Esophagus squamous epithelium (tissue), 5 donors: ENCODE data around the gene AGAP2. TPM values are rescaled to one million over a fixed set of nuclear protein-coding genes. Genes with fewer than 3 reads are reported as not detected.

Experiments
- DNase-seq: peaks from one replicate; lab custom pipeline; 2025; lab: John Stamatoyannopoulos, UW
- H3K27ac ChIP-seq, 4 donors: fragments of 200-600 bp; sonication (generic); one replicate each; pipeline ENCODE4 v1.5.1; 2016 to 2019; ENCODE audit warnings: mild to moderate bottlenecking in 1 of 4
- H3K27me3 ChIP-seq, 4 donors: fragments of 200-600 bp; sonication (generic); 1 replicate in 3 of 4; 2 replicates in 1 of 4; pipeline versions ENCODE4 v1.5.1 to v1.6.0; 2017 to 2021; ENCODE audit warnings: antibody characterized with exemption in 1 of 4
- H3K36me3 ChIP-seq, 3 donors: fragments of 200-600 bp; sonication (generic); one replicate each; pipeline ENCODE4 v1.5.1; 2016 to 2019
- H3K4me1 ChIP-seq, 3 donors: fragments of 200-600 bp; sonication (generic); one replicate each; pipeline ENCODE4 v1.5.1; 2017 to 2019
- H3K4me3 ChIP-seq, 4 donors: fragments of 200-600 bp; sonication (generic); 1 replicate in 3 of 4; 2 replicates in 1 of 4; pipeline ENCODE4 v1.5.1; 2016 to 2019; ENCODE audit warnings: mild to moderate bottlenecking in 2 of 4, moderate library complexity in 1 of 4
- H3K9me3 ChIP-seq, 3 donors: fragments of 200-600 bp; sonication (generic); one replicate each; pipeline ENCODE4 v1.5.1; 2016 to 2019
- POLR2A ChIP-seq, 4 donors: fragments of 450-650 bp; IDR thresholded peaks; one replicate each; pipeline ENCODE4 v1.6.1; 2017; ENCODE audit warnings: antibody characterized with exemption in 4 of 4, mild to moderate bottlenecking in 4 of 4, moderate library complexity in 3 of 4
- WGBS, 2 donors: methylation state at CpG; one replicate each; pipeline ENCODE4 v1.1.5; 2018; 5-methylcytosine and 5-hydroxymethylcytosine counted together
- intact Hi-C: fragments of 100-400 bp; cut with DNase I; formaldehyde crosslinking; loops from one replicate; pipeline ENCODE4 v1.15.0; 2022
- total RNA-seq, 4 donors: library from RNA; depleted of rRNA; stranded (reverse); fragments of >200 nt; gene quantifications; one replicate each; pipeline ENCODE4 v1.1.0, GENCODE V29; 2016
- TF ChIP-seq, protein P1 (sequence below), 6 experiments: fragments of 450-650 bp in 4 of 6; fragments of 200-600 bp in 2 of 6; sonication (generic) in 2 of 6; IDR thresholded peaks; one replicate each; pipeline ENCODE4 v1.5.1; 2016 to 2019; ENCODE audit warnings: antibody characterized with exemption in 6 of 6, mild to moderate bottlenecking in 4 of 6, moderate library complexity in 4 of 6
- donor health status: DM: yes; HTN: yes; CAD: no.

The AGAP2 gene
- 1 to 10 TPM in 3 of 4 donors, under 1 TPM in 1; 0.88 to 2.3 (median 1.3) TPM for total RNA-seq

DNA sequence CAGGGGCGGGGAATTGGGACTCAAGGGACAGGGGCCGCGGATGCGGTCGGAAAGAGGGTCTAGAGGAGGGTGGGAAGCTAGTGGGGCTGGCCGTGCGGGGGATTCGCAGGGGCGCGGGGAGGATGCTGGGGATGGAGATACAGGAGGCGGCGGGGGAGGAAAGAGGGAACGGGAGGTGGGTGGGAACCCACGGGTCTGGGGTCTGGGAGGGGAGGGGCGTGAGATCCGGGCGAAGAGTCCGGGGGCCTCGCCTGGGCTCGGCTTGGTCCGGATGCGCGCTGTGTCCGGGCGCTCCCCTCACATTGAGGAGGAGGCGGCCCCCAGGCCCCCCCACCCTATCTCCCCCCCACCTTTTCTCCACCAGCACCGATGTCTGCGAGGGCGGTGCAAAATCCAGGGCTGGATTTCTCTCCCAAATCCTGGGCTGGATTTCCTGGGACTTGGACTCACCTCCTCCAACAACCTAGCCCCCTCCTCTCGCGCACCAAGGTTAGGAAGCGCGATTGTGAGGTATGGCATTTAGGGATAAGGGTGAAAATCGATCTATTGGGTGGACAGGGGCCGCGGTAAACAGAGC lies at the start of gene AGAP2:
Gene AGAP2 (minus strand): TSS at position 82 of the 577 bp plus-strand sequence. CDS start 496 bp downstream, outside the sequence.
- intact Hi-C loops: no loop called here
- no peak for TF ChIP-seq POLR2A (IDR thresholded peaks at IDR 0.05)
- TF ChIP-seq, protein P1, sequence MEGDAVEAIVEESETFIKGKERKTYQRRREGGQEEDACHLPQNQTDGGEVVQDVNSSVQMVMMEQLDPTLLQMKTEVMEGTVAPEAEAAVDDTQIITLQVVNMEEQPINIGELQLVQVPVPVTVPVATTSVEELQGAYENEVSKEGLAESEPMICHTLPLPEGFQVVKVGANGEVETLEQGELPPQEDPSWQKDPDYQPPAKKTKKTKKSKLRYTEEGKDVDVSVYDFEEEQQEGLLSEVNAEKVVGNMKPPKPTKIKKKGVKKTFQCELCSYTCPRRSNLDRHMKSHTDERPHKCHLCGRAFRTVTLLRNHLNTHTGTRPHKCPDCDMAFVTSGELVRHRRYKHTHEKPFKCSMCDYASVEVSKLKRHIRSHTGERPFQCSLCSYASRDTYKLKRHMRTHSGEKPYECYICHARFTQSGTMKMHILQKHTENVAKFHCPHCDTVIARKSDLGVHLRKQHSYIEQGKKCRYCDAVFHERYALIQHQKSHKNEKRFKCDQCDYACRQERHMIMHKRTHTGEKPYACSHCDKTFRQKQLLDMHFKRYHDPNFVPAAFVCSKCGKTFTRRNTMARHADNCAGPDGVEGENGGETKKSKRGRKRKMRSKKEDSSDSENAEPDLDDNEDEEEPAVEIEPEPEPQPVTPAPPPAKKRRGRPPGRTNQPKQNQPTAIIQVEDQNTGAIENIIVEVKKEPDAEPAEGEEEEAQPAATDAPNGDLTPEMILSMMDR (IDR thresholded peaks at IDR 0.05): no peak

DNA sequence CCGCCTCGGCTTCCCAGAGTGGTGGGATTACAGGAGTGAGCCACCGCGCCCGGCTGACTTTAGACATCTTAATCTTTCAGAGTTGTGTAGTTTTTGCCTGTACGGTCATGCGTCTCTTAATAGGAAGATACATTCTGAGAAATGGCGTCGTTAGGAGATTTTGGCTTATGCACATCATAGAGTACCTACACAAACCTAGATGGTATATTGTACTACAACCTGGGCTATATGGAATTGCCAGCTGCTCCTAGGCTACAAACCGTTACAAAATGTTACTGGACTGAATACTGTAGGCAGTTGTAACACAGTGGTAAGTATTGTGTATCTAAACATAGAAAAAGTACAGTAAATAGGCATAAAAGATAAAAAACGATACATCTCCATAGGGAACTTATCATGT lies 45.3 kb upstream of the AGAP2 start:
- H3K27ac ChIP-seq: no peak overlapping the region
- peaks cover 0 to 68% (median 0%) of the 10 kb centered on the region in 3 donors for H3K36me3 ChIP-seq
- DNase-seq: no peak
- H3K9me3 ChIP-seq: no peaks in the 10 kb centered on the region
- TF ChIP-seq POLR2A (IDR thresholded peaks at IDR 0.05): no peak
- TF ChIP-seq, protein P1 (IDR thresholded peaks at IDR 0.05): no peak
- H3K27me3 ChIP-seq: no peaks in the 10 kb centered on the region
- WGBS, 2 donors: 87 to 93% methylated on average over 11 of the region's 11 CpGs
- H3K4me1 ChIP-seq: peaks cover 10 to 25% (median 16%) of the 10 kb centered on the region in 3 donors
- H3K4me3 ChIP-seq: peak overlapping the region in 2 of 4 donors; percentile 95
- intact Hi-C loops: loop anchor here (10.0 kb wide), 1 partner anchor 51 kb away; no protein-coding TSS in a partner anchor

More for the DNA sequence above, at the start of gene AGAP2:
- Histone ChIP-seq H3K4me3 (peak within 1 kb of the TSS; percentile 1 to 58 (median 24)), H3K4me1 (peaks cover 25 to 52% (median 31%) of the 10 kb centered on the region in 3 donors), H3K36me3 (peaks cover 0 to 9% (median 0%) of the 10 kb centered on the region in 3 donors), H3K27ac (no peak within 1 kb of the TSS), H3K27me3 (peaks cover 26 to 86% (median 38%) of the 10 kb centered on the region in 4 donors), H3K9me3 (no peaks in the 10 kb centered on the region)
- WGBS, 2 donors: 12 to 42% methylated on average over 14 to 26 of the region's 36 CpGs
- DNase-seq: no peak

DNA sequence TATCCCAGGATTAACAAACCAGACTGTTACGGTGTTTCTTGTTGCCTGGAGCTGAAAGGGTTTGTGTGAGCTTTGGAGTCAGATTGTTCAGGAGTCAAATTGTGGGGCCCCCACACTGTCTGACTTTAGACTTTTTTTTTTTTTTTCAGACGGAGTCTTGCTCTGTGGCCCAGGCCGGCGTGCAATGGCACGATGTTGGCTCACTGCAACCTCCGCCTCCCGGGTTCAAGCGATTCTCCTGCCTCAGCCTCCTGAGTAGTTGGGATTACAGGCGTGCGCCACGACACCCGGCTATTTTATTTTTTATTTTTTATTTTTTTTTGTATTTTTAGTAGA lies 44.9 kb upstream of the AGAP2 start:
- intact Hi-C loops: loop anchor here (10.0 kb wide), 1 partner anchor 51 kb away; no protein-coding TSS in a partner anchor
- Histone ChIP-seq H3K36me3 (peaks cover 0 to 64% (median 0%) of the 10 kb centered on the region in 3 donors), H3K4me1 (peaks cover 10 to 25% (median 16%) of the 10 kb centered on the region in 3 donors), H3K9me3 (no peaks in the 10 kb centered on the region), H3K27me3 (no peaks in the 10 kb centered on the region), H3K4me3 (peak overlapping the region; percentile 73 to 95 (median 94)), H3K27ac (peak overlapping the region in 3 of 4 donors; percentile 70 to 88 (median 84))
- no peak for DNase-seq
- TF ChIP-seq POLR2A (IDR thresholded peaks at IDR 0.05): no peak
- TF ChIP-seq, protein P1 (IDR thresholded peaks at IDR 0.05): no peak
- 77 to 80% methylated on average over 9 to 11 of the region's 12 CpGs for WGBS, 2 donors

DNA sequence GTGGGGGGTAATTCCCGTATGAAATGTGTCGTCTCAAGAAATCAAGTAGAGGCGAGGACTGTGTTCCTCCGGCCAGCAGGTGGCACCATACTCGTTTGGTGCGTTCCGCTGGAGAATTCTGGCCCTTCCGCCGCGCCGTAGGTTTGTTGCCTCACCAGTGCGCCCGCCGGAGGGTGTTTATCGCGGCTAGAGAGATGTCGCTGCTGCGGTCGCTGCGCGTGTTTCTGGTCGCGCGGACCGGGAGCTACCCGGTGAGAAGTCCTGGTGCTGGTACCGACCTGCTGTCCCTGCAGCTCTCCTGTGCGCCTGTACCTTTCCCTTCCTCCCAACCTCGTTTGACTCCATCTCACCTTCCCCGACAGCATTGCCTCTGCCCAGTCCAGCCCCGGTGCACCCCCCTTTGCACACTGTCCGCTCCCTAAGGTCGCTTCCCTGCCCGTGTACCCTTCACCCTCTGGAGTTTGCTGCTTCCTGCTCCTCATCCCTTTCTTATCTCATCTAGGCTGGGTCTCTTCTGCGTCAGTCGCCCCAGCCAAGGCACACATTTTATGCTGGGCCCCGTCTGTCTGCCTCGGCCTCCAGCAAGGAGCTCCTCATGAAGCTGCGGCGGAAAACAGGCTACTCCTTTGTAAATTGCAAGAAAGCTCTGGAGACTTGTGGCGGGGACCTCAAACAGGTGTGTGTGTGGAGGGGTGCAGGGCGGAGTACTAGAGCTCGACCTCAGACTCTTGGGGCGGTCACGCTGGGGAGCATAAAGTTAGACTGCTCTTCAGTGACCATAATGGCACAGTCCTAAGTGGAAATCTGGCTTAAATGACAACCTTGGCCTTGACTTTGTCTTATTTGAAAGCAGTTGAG lies 44.3 kb upstream of the AGAP2 start, which contains the start of gene TSFM:
Gene TSFM (plus strand): TSS at position 180 of the 858 bp plus-strand sequence. CDS start 15 bp downstream, at position 195.
- Histone ChIP-seq H3K9me3 (no peaks in the 10 kb centered on the region), H3K4me1 (peaks cover 10 to 25% (median 16%) of the 10 kb centered on the region in 3 donors), H3K4me3 (peak within 1 kb of the TSS; percentile 73 to 95 (median 94)), H3K27me3 (no peaks in the 10 kb centered on the region), H3K36me3 (peaks cover 0 to 58% (median 0%) of the 10 kb centered on the region in 3 donors), H3K27ac (peak within 1 kb of the TSS; percentile 70 to 88 (median 82))
- WGBS, 2 donors: 0 to 1% methylated on average over 35 to 36 of the region's 45 CpGs
- DNase-seq: peak; percentile 78
- intact Hi-C loops: loop anchor here (10.0 kb wide), 1 partner anchor 52 kb away; no protein-coding TSS in a partner anchor
- TF ChIP-seq, protein P1 (IDR thresholded peaks at IDR 0.05): peak; percentile 92 to 98 (median 96)
- TF ChIP-seq POLR2A (IDR thresholded peaks at IDR 0.05): peak in 2 of 4 donors; percentile 43 to 68
